Vagina (tissue), 2 donors: ENCODE results near the gene CEP128.

Source experiments
- POLR2AphosphoS5 ChIP-seq, 2 donors: sonication (generic); formaldehyde crosslinking; IDR thresholded peaks; one replicate each; pipeline ENCODE4 v1.9.0; 2017; ENCODE audit warnings: antibody characterized with exemption in 2 of 2, mild to moderate bottlenecking in 2 of 2, low read depth in 1 of 2; ENCODE audit not compliant: insufficient read depth in 1 of 2
- TF ChIP-seq, protein P1 (sequence below), 3 experiments: fragments of 450-650 bp in 2 of 3; fragments of 200-600 bp in 1 of 3; sonication (generic) in 1 of 3; IDR thresholded peaks; one replicate each; pipeline ENCODE4 v1.5.1; 2017 to 2019; ENCODE audit warnings: antibody characterized with exemption in 3 of 3, mild to moderate bottlenecking in 2 of 3, moderate library complexity in 2 of 3

DNA sequence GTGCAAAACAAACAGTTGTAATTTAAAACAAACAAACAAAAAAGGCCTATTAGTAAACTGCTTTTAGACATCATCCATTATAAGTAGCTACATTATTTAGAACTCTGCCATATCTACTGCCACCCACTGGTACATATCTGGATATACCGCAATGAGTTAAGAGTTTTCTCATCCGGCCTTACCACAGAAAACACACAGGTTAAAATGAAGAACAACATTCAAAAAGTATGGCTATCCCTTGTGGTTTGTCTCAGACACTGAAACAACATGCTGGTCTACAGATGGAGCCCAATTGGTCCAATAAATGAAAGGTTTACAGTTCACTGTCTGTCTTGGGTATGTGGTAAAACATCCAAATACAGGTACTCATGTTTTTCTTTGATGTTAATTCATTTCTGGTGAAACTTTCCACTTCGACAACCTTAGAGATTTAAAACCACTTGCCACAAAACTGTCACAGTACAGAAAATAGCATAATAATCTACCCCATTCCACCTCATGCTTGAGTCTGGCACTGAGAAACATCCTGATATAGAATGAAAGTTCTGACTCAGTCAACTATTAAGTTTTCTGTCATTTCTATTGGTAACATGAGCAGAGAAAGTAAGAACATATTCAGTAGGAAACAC lies 354.3 kb downstream of the CEP128 start:
- TF ChIP-seq, protein P1, sequence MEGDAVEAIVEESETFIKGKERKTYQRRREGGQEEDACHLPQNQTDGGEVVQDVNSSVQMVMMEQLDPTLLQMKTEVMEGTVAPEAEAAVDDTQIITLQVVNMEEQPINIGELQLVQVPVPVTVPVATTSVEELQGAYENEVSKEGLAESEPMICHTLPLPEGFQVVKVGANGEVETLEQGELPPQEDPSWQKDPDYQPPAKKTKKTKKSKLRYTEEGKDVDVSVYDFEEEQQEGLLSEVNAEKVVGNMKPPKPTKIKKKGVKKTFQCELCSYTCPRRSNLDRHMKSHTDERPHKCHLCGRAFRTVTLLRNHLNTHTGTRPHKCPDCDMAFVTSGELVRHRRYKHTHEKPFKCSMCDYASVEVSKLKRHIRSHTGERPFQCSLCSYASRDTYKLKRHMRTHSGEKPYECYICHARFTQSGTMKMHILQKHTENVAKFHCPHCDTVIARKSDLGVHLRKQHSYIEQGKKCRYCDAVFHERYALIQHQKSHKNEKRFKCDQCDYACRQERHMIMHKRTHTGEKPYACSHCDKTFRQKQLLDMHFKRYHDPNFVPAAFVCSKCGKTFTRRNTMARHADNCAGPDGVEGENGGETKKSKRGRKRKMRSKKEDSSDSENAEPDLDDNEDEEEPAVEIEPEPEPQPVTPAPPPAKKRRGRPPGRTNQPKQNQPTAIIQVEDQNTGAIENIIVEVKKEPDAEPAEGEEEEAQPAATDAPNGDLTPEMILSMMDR (IDR thresholded peaks at IDR 0.05) = peak in 2 of 3 experiments; percentile 23 to 47
- TF ChIP-seq POLR2AphosphoS5 (IDR thresholded peaks at IDR 0.05; ENCODE audit: insufficient read depth in 1 of 2, low read depth in 1 of 2) = no peak
